HUDEP-2 (cell line): Measurements from ENCODE around the gene RSPH6A.

Experiments used
- DNase-seq, 76 experiments: peaks; one replicate each; lab custom pipeline; 2025; ENCODE audit not compliant: unreplicated experiment in 76 of 76; lab: John Stamatoyannopoulos, UW

RSPH6A gene

GRCh38 chr19:45825917-45826893 lies 11.1 kb upstream of the RSPH6A start:
- DNase-seq: no peak

GRCh38 chr19:45825263-45825605 lies 10.1 kb upstream of the RSPH6A start:
- no peak for DNase-seq

- DNase-seq: no peak
Observed at GRCh38 chr19:45824531-45825262, 9.6 kb upstream of the RSPH6A start.

DNA sequence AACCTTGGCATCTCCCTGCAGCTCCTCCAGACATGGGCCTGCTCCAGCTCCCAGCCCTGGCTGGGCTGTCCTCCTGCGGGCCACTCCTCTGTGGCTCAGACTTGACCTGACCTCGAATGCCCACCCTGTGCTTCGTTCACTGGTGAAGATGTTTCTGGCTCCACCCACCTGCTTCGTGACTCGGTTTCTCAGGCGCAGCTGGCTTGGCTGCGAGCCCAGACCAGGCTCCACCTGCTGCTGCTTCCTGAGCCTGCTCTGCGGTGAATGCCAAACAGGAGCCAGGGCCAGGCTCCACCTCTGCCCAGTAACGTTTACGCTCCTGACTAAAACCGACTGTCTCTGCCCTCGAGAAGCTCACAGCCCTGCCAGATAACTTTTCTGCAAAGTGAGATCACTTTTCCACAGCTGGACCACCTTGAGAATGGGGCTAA lies 8.9 kb upstream of the RSPH6A start:
- DNase-seq: no peak

DNA sequence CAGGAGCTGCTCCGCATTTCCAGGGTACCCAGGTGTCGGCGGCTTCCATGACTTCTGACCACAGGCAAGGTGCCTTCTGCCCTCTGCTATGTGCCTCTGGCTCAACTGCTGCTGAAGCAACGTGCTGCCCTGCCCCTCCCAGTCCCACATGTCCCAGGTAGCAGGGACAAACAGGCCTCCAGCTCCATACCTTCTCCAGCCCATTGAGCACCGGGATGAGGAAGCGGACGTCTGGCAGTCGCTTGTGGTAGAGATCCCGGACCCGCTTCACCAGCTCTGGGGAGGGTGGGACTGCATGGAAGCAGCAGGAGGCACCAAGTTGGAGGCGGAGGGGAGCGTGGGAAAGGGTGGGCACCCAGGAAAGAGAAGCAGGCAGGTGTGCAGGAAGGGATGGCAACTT lies 8.1 kb upstream of the RSPH6A start:
- DNase-seq: no peak

- no peak for DNase-seq
Observed at GRCh38 chr19:45822716-45823115, 7.6 kb upstream of the RSPH6A start.

DNA sequence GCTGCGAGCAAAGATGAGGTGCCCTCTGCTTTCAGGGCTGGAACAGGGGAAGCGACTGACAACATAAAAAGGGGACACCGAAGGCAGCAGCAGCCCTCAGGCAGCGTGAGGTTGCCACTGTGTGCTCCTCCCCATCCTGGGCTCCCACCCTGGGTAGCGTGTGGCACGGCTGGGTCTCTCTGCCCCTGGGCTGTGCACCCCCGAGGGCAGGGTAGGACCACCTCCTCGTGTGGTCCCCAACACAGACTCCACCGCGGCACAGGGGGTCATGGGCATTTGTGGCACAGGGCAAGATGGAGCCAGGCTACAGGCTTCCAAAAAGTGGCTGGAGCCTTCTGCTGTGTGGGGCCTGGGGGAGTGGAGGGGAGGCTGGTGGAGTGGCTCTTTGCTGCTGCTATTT lies 6.5 kb upstream of the RSPH6A start:
- no peak for DNase-seq

GRCh38 chr19:45821103-45821521 lies 6.0 kb upstream of the RSPH6A start:
- no peak for DNase-seq

DNA sequence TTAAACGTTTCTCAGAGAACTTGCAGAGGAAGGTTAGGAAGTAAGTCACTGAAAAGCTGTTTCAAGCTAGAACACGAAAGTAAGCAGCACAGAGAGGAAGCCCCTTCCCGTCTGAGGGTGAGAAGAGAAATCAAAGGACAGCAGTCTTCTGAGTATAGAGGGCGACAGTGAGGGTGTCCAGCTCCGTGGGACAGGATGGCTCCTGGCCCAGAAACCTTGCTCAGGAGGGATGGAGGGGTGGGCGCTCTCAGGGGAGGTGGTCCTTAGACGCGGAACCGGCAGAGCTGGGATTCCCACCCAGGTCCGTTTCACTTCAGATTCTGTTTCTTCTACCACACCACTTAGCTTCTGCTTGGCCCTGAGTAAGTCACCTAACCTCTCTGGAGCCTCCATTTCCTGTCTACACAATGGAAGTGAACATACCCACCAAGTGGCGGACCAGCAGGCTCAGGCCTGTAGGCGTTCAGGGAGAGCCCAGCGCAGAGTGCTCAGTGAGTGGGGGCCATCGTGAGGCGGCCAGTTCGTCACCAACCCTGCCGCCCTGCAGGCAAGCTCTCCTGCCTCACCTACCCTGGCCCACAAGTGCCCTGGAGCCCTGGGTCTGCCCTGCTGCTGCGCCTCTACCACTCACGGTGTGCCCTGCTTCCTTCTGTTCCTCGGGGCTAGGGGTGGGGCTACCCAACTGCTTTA lies 5.5 kb upstream of the RSPH6A start:
- DNase-seq: no peak

- no peak for DNase-seq
Observed at GRCh38 chr19:45819769-45820168, 4.7 kb upstream of the RSPH6A start.

DNA sequence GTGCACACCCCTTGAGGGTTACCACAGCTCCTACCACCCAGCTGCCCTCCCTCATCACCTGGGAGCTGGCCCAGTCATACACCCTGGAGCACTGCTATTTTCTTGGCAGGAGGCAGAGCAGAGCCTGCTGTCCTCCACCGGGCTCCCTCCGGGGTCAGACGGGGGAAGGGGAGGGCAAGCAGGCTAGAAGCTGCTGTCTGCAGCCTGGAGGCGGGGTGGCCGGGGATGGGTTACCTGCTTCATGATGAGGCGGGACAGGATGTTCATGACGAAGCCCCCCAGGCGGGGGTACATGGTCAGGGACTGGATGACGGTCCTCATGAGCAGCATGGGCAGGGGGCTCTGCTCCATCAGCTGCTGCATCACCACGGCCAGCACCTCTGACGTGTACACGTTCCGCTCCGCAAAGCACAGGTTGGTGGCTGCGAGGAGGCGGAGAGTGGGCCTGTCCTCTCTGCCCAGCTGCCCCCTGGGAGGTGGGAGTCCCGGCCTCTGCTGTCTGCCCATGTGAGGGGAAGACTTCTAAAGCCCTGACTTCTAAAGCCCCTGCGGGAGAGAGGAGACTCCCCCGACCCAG lies 2.7 kb upstream of the RSPH6A start:
- DNase-seq: no peak

DNA sequence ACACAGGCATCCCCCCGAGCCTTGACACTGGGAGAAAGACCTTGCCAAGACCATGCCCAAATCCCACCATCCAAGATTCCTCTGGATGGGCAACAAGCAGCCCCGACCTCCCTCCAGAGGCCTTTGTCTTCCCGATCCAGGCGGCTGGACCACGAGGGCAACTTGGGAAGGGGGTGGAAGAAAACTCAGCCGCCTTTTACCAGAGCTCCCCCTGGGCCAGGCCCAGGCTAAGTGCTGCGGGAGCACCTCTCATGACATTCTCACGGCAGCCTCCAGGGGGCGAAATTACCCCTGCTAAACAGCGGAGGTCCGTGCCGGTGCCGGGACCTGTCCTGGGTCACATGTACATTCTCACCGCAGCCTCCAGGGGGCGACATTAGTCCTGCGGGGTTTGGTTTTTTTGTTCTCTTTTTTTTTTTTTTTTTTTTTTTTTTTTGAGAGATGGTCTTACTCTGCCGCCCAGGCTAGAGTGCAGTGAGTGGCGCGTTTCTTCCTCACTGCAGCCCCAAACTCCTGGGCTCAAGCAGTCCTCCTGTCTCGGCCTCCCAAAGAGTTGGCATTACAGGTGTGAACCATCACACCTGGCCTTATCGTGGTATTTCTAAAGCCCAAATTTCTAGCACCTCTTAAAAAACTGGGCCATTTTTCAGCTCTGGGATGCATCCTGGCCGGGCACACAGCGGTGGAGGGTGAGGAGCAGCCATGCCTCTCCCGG lies 2.1 kb upstream of the RSPH6A start:
- peak in 74 of 76 experiments; percentile 71 to 99 (median 95) for DNase-seq

DNA sequence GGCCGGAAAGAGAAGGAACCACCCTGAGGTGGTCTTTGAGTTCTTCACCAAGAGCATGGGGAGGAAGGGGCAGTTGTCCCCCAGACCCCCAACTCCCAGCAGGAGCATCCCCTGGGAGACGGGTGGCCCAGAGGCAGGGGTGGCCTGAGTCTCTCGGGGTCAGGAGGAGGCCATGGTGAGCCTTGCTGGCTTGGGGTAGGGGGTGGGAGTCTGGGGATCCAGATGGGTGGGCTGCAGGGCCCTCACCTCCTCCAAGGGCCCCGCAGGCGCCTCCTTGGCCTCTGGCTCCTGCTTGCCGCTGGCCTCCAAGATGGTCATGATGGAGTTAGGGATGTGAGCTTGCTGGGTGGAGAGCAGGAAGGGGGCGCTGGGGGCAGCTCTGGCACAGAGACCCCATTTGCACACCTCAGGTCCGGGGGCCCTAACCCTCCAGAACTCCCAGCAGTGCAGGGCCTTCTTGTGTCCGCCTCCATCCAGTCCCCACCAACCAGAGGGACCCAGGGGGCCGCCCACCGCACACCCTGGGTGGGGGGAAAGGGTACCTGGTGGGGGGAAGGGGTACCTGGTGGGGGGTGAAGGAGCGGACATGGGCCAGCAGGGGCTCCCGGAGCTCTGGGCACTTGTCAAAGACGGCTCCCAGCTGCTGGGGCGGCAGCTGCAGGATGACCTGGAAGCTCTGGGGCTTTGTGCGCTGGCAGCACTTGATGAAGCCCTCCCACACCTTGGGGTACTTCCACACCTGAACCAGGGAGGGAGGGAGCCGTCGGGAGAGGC lies 1.3 kb upstream of the RSPH6A start:
- DNase-seq: no peak

- no peak for DNase-seq
Observed at GRCh38 chr19:45815481-45816216, 541 bp upstream of the RSPH6A start.

DNA sequence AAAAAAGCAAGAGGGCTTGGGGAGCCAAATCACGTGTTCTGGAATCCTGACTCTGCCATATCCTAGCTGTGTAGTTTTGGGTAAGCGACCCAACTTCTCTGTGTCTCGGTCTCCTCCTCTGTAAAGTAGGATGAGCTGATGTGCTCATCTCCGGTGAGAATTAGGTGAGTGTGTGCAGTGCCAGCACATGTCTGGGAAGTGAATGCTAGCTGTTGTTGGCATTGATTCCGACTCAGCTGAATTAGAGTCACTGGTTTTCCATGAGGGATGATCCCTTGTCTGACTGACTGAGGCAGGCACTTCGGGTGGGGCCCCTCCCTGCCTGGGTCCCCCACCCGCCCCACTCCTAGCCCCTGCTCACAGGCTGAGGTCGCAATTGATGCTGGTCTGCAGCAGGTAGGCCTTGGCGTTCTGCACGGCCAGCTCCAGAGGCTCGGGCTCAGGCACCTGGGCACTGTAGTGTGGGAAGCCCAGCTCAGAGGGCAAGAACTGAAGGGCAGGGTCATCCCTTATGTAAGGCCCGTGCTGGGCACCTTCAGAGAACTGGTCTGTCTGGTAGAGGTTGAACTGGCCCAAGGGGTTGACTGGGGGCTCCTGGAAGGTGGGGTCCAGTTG lies 835 bp downstream of the RSPH6A start:
- no peak for DNase-seq

- DNase-seq: no peak
Observed at GRCh38 chr19:45812297-45812696, 2.8 kb downstream of the RSPH6A start.

DNA sequence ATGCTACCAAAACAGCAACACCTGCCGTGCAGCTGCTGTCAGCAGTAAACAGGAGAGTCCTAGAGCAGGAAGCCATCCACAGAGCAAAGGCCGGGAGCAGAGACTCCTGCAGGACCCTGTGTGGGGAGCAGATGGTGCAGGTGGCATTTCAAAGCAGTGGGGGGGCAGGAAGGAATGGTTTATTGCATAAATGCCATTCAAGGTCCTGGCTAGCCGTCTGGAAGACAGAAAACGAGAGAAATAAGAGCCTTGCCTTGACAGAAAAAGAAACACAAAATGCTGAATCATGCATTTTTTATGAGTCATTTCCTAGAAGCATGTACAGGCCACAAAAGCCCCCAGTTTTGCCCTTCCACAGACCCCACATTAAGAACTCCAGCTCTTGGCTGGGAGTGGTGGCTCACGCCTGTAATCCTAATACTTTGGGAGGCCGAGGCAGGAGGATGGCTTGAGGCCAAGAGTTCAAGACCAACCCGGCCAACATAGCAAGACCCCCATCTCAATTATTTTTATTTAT lies 5.4 kb downstream of the RSPH6A start:
- DNase-seq: peak in 2 of 76 experiments; percentile 13 to 37

GRCh38 chr19:45805719-45806118 lies 9.4 kb downstream of the RSPH6A start:
- no peak for DNase-seq
